ENCODE measurements around the gene TCF3. TPM values are rescaled to one million over a fixed set of nuclear protein-coding genes. Genes with fewer than 3 reads are reported as not detected.

Gene TCF3
- total and polyA plus RNA-seq, 4 donors: 36.9 to 58.1 (median 45.2) TPM

GRCh38 chr19:1598777-1599459 is 53.5 kb downstream of the TCF3 start:
- TF ChIP-seq CTCF (IDR thresholded peaks at IDR 0.05; ENCODE audit: control extremely low read depth, extremely low read depth): no peak
- DNase-seq: no peak
- Histone ChIP-seq H3K9ac (ENCODE audit: insufficient read depth in 1 of 2, low read length in 2 of 2) (no peak overlapping the region), H3K27me3 (ENCODE audit: control insufficient read depth in 3 of 3, insufficient read depth in 3 of 3, low read length in 2 of 3) (no peaks in the 10 kb centered on the region), H3K9me3 (ENCODE audit: control insufficient read depth in 4 of 4, insufficient read depth in 3 of 4, low read length in 3 of 4) (no peaks in the 10 kb centered on the region), H3K4me3 (no peak overlapping the region), H3K36me3 (ENCODE audit: control insufficient read depth in 4 of 4, insufficient read depth in 4 of 4, low read length in 4 of 4) (peaks cover 10 to 35% (median 16%) of the 10 kb centered on the region in 4 donors), H3K27ac (ENCODE audit: low read depth in 1 of 2, low read length in 1 of 2) (no peak overlapping the region), H3K4me1 (ENCODE audit: control insufficient read depth in 5 of 5, insufficient read depth in 5 of 5, low read length in 5 of 5) (peaks cover 0 to 9% (median 0%) of the 10 kb centered on the region in 5 donors)
- no peak for ATAC-seq (ENCODE audit: insufficient read depth, low FRiP score)
- WGBS, 2 donors: 94% methylated on average over 20 of the region's 20 CpGs

GRCh38 chr19:1593501-1593772 is 59.0 kb downstream of the TCF3 start:
- Histone ChIP-seq H3K27ac (ENCODE audit: low read depth in 1 of 2, low read length in 1 of 2) (no peak overlapping the region), H3K4me3 (no peak overlapping the region), H3K27me3 (ENCODE audit: control insufficient read depth in 3 of 3, insufficient read depth in 3 of 3, low read length in 2 of 3) (no peaks in the 10 kb centered on the region), H3K9ac (ENCODE audit: insufficient read depth in 1 of 2, low read length in 2 of 2) (no peak overlapping the region), H3K9me3 (ENCODE audit: control insufficient read depth in 4 of 4, insufficient read depth in 3 of 4, low read length in 3 of 4) (no peaks in the 10 kb centered on the region), H3K36me3 (ENCODE audit: control insufficient read depth in 4 of 4, insufficient read depth in 4 of 4, low read length in 4 of 4) (peaks cover 10 to 14% (median 11%) of the 10 kb centered on the region in 4 donors), H3K4me1 (ENCODE audit: control insufficient read depth in 5 of 5, insufficient read depth in 5 of 5, low read length in 5 of 5) (peaks cover 0 to 12% (median 5%) of the 10 kb centered on the region in 5 donors)
- TF ChIP-seq CTCF (IDR thresholded peaks at IDR 0.05; ENCODE audit: control extremely low read depth, extremely low read depth): no peak
- WGBS, 2 donors: 53 to 59% methylated on average over 10 of the region's 10 CpGs
- ATAC-seq (ENCODE audit: insufficient read depth, low FRiP score) (no peak), DNase-seq (no peak)

- Histone ChIP-seq H3K27ac (ENCODE audit: low read depth in 1 of 2, low read length in 1 of 2) (peak within 1 kb of the TSS; percentile 96 to 99), H3K9me3 (ENCODE audit: control insufficient read depth in 4 of 4, insufficient read depth in 3 of 4, low read length in 3 of 4) (no peaks in the 10 kb centered on the region), H3K4me3 (peak within 1 kb of the TSS; percentile 75), H3K4me1 (ENCODE audit: control insufficient read depth in 5 of 5, insufficient read depth in 5 of 5, low read length in 5 of 5) (peaks cover 0 to 12% (median 5%) of the 10 kb centered on the region in 5 donors), H3K27me3 (ENCODE audit: control insufficient read depth in 3 of 3, insufficient read depth in 3 of 3, low read length in 2 of 3) (no peaks in the 10 kb centered on the region), H3K9ac (ENCODE audit: insufficient read depth in 1 of 2, low read length in 2 of 2) (peak within 1 kb of the TSS; percentile 73 to 84), H3K36me3 (ENCODE audit: control insufficient read depth in 4 of 4, insufficient read depth in 4 of 4, low read length in 4 of 4) (peaks cover 9 to 14% (median 9%) of the 10 kb centered on the region in 4 donors)
- ATAC-seq (ENCODE audit: insufficient read depth, low FRiP score): peak; percentile 93
- no peak for TF ChIP-seq CTCF (IDR thresholded peaks at IDR 0.05; ENCODE audit: control extremely low read depth, extremely low read depth)
- 1 to 2% methylated on average over 41 to 68 of the region's 68 CpGs for WGBS, 2 donors
- peak; percentile 93 to 96 (median 94) for DNase-seq
Observed at GRCh38 chr19:1592755-1593500, 59.5 kb downstream of the TCF3 start, which contains the start of gene MBD3. Gene MBD3 (minus strand): TSS chr19:1592865. CDS start chr19:1592631, 234 bp downstream.
